Endothelial cell of umbilical vein (primary cell): ENCODE data around the gene FREM1. TPM values are rescaled to one million over a fixed set of nuclear protein-coding genes. Genes with fewer than 3 reads are reported as not detected.

Experiments
- BruUV-seq: library from RNA; stranded (reverse); fragments of 400-500 nt; replicated peaks from 2 replicates; lab custom pipeline; 2021; lab: Mats Ljungman, UMichigan
- CTCF ChIA-PET: fragments of 300-600, 350-600 bp; sonication (Branson Sonifier 250); formaldehyde crosslinking; loops from one replicate; lab custom pipeline; 2021; ENCODE audit warnings: antibody characterized with exemption, inconsistent platforms; lab: Charles Lee
- POLR2A ChIA-PET: fragments of 300-600, 350-600 bp; sonication (Branson Sonifier 250); formaldehyde crosslinking; loops from one replicate; lab custom pipeline; 2021; ENCODE audit warnings: antibody characterized with exemption, inconsistent platforms; lab: Charles Lee
- DNase-seq: peaks from one replicate; pipeline ENCODE4 v3.0.0-alpha.2; 2011; ENCODE audit warnings: low read depth, low spot score
- FAIRE-seq: peaks from 2 replicates; lab custom pipeline; 2011; peaks lifted over from hg19 to GRCh38; lab: Jason Lieb, UNC
- H2AFZ ChIP-seq: 2 replicates; pipeline ENCODE4 v1.6.0; 2012; ENCODE audit warnings: low read depth, low read length, control low read depth, inconsistent platforms
- H3K27ac ChIP-seq: 2 replicates; pipeline ENCODE4 v1.5.1; 2011; ENCODE audit warnings: low read depth, mild to moderate bottlenecking, control low read depth, low read length, moderate library complexity; ENCODE audit not compliant: insufficient read depth
- H3K27me3 ChIP-seq, 2 experiments: 2 replicates each; pipeline versions ENCODE4 v1.6.0 to v1.6.1; 2011; ENCODE audit warnings: low read length in 2 of 2, mixed read lengths in 1 of 2; ENCODE audit not compliant: control insufficient read depth in 2 of 2, insufficient read depth in 2 of 2
- H3K36me3 ChIP-seq, 2 experiments: 2 replicates in 1 of 2; 3 replicates in 1 of 2; pipeline ENCODE4 v1.5.1; 2011; ENCODE audit warnings: low read length in 2 of 2, mild to moderate bottlenecking in 1 of 2, moderate library complexity in 1 of 2; ENCODE audit not compliant: control insufficient read depth in 2 of 2, insufficient read depth in 2 of 2; ENCODE audit errors: extremely low read depth in 1 of 2
- H3K4me1 ChIP-seq: 3 replicates; pipeline ENCODE4 v1.5.1; 2011; ENCODE audit warnings: mild to moderate bottlenecking, low read length; ENCODE audit not compliant: control insufficient read depth, insufficient read depth; ENCODE audit errors: extremely low read depth
- H3K4me2 ChIP-seq: 2 replicates; pipeline ENCODE4 v1.6.1; 2011; ENCODE audit warnings: low read length, control low read depth, mixed read lengths; ENCODE audit not compliant: insufficient read depth
- H3K4me3 ChIP-seq, 3 experiments: fragments of 200-600 bp in 1 of 3; sonication (generic), shearing (Covaris generic) in 1 of 3; replicated peaks in 1 of 3; 2 replicates each; pipeline ENCODE4 v1.5.1; 2011 to 2016; ENCODE audit warnings: control low read depth in 3 of 3, low read length in 3 of 3, mild to moderate bottlenecking in 2 of 3, inconsistent platforms in 1 of 3, low read depth in 1 of 3, moderate library complexity in 1 of 3; ENCODE audit not compliant: insufficient read depth in 1 of 3
- H3K79me2 ChIP-seq: 2 replicates; pipeline ENCODE4 v1.6.0; 2012; ENCODE audit warnings: low read length, inconsistent platforms; ENCODE audit not compliant: control insufficient read depth, insufficient read depth
- H3K9ac ChIP-seq: replicated peaks from 2 replicates; pipeline ENCODE3; 2011; ENCODE audit warnings: low read length, control low read depth; ENCODE audit not compliant: insufficient read depth; ENCODE audit errors: extremely low read depth
- H3K9me1 ChIP-seq: replicated peaks from 3 replicates; pipeline ENCODE4 v1.6.0; 2011; ENCODE audit warnings: mild to moderate bottlenecking, low read length; ENCODE audit not compliant: control insufficient read depth, insufficient read depth; ENCODE audit errors: extremely low read depth
- H3K9me3 ChIP-seq: replicated peaks from 2 replicates; pipeline ENCODE4 v1.5.1; 2012; ENCODE audit warnings: low read length, inconsistent platforms; ENCODE audit not compliant: control insufficient read depth, insufficient read depth
- H4K20me1 ChIP-seq: replicated peaks from 2 replicates; pipeline ENCODE3; 2011; ENCODE audit warnings: mild to moderate bottlenecking, low read length; ENCODE audit not compliant: control insufficient read depth, insufficient read depth; ENCODE audit errors: extremely low read depth
- CTCF ChIP-seq, 2 donors: IDR thresholded peaks; 1 replicate in 1 of 2; 2 replicates in 1 of 2; pipeline ENCODE4 v1.5.1; 2011; ENCODE audit warnings: low read length in 2 of 2, mild to moderate bottlenecking in 2 of 2, moderate library complexity in 2 of 2, control low read depth in 1 of 2, inconsistent platforms in 1 of 2, low read depth in 1 of 2; ENCODE audit not compliant: insufficient read depth in 1 of 2; ENCODE audit errors: extremely low read depth in 1 of 2
- EZH2 ChIP-seq: IDR thresholded peaks from 2 replicates; pipeline ENCODE4 v1.6.1; 2012; ENCODE audit warnings: borderline replicate concordance, low read depth, mild to moderate bottlenecking, moderate library complexity, low read length, inconsistent platforms; ENCODE audit not compliant: severe bottlenecking
- FOS ChIP-seq: IDR thresholded peaks from 2 replicates; pipeline ENCODE4 v1.6.1; 2011; ENCODE audit warnings: mild to moderate bottlenecking, low read length, moderate library complexity, borderline replicate concordance; ENCODE audit not compliant: insufficient read depth
- GATA2 ChIP-seq: IDR thresholded peaks from 2 replicates; pipeline ENCODE4 v1.7.0; 2011; ENCODE audit warnings: low read depth, mild to moderate bottlenecking, moderate library complexity, mixed read lengths, low read length; ENCODE audit not compliant: insufficient read length, insufficient read depth
- JUN ChIP-seq: IDR thresholded peaks from 2 replicates; pipeline ENCODE4 v1.6.1; 2011; ENCODE audit warnings: borderline replicate concordance, low read depth; ENCODE audit not compliant: insufficient read length, insufficient read depth
- MAX ChIP-seq: IDR thresholded peaks from 2 replicates; pipeline ENCODE4 v1.6.1; 2011; ENCODE audit not compliant: insufficient read depth, insufficient read length
- MYC ChIP-seq: IDR thresholded peaks from one replicate; pipeline ENCODE4 v1.6.1; 2011; ENCODE audit warnings: mild to moderate bottlenecking, low read depth, low read length
- POLR2A ChIP-seq: IDR thresholded peaks from 2 replicates; pipeline ENCODE4 v1.6.1; 2012; ENCODE audit warnings: low read depth, mild to moderate bottlenecking, control low read depth, low read length
- POLR2AphosphoS5 ChIP-seq: IDR thresholded peaks from 2 replicates; pipeline ENCODE4 v1.6.1; 2012; ENCODE audit warnings: low read depth, mild to moderate bottlenecking, control low read depth, low read length, moderate library complexity; ENCODE audit not compliant: insufficient read depth
- dilution Hi-C: fragments of 300-500 bp; cut with MboI; formaldehyde crosslinking; loops from one replicate; pipeline ENCODE4 v1.15.0; 2019; ENCODE audit warnings: low sequenced_read_pairs; ENCODE audit not compliant: extremely low pct_ligation_motif_present
- intact Hi-C: fragments of 100-400 bp; cut with micrococcal nuclease; formaldehyde crosslinking; loops from one replicate; pipeline ENCODE4 v1.10.0; 2022
- polyA plus RNA-seq, 4 experiments: library from polyadenylated mRNA; depleted of rRNA in 3 of 4; stranded (reverse) in 3 of 4; unstranded in 1 of 4; fragments of >200 nt; gene quantifications; 2 replicates each; pipeline versions ENCODE4 v1.2.1 to v1.2.3, GENCODE V29; 2011 to 2012; ENCODE audit warnings: missing spikeins in 1 of 4
- total RNA-seq: library from RNA; stranded (reverse); gene quantifications from 2 replicates; pipeline ENCODE4 v1.2.3, GENCODE V29; 2021

The FREM1 gene
- total and polyA plus RNA-seq, 2 donors (not counting 3 experiments of a cell fraction or from before 2014, with no cell fraction given) = 0.10 to 0.29 TPM

GRCh38 chr9:14870090-14870489 lies 40.1 kb downstream of the FREM1 start:
- H3K27me3 ChIP-seq = peaks cover 0 to 2% of the 10 kb centered on the region in 2 experiments
- BruUV-seq = no TSS peak
- FAIRE-seq = no peak
- no peak overlapping the region for H3K9ac ChIP-seq
- no peak overlapping the region for H3K4me2 ChIP-seq
- H3K36me3 ChIP-seq = no peaks in the 10 kb centered on the region
- H3K9me1 ChIP-seq = no peaks in the 10 kb centered on the region
- CTCF ChIA-PET = interaction anchor here (1.7 kb wide), 1 partner anchor 19 kb away, joined by 3 read pairs; no protein-coding TSS in a partner anchor
- peaks cover 9% of the 10 kb centered on the region for H3K4me1 ChIP-seq
- DNase-seq = no peak
- H3K9me3 ChIP-seq = no peaks in the 10 kb centered on the region
- no peak overlapping the region for H3K4me3 ChIP-seq
- POLR2A ChIA-PET = no interaction called here
- no peaks in the 10 kb centered on the region for H3K79me2 ChIP-seq
- H4K20me1 ChIP-seq = no peaks in the 10 kb centered on the region
- intact Hi-C loops = no loop called here
- no peak overlapping the region for H3K27ac ChIP-seq
- dilution Hi-C loops = no loop called here
- no peak for TF ChIP-seq MAX
- TF ChIP-seq CTCF (IDR thresholded peaks at IDR 0.05; ENCODE audit: extremely low read depth in 1 of 2, insufficient read depth in 1 of 2, low read depth in 1 of 2, low read length in 2 of 2) = no peak
- TF ChIP-seq JUN = no peak
- no peak for TF ChIP-seq POLR2A
- TF ChIP-seq POLR2AphosphoS5 = no peak
- no peak for TF ChIP-seq FOS
- TF ChIP-seq MYC = no peak
- TF ChIP-seq GATA2 = no peak
- no peak for TF ChIP-seq EZH2
- no peak overlapping the region for H2AFZ ChIP-seq
